Germinal center (tissue), 1 donor: ENCODE data around the gene RABEPK.
"Not testable (repeated sequence)": the region's sequence is repeated elsewhere in the genome, so short reads cannot be mapped to it uniquely, and the experiment has no call there.

Experiments
- DNase-seq: peaks from one replicate; pipeline ENCODE4 v3.0.0; 2012; ENCODE audit warnings: mixed read lengths, low spot score

The RABEPK gene

GRCh38 chr9:125200216-125201047 is at the start of gene RABEPK:
RABEPK (plus strand) TSS chr9:125200542; CDS start chr9:125203014, 2,472 bp downstream.
- DNase-seq: peak; percentile 94

GRCh38 chr9:125151730-125152129 is 48.6 kb upstream of the RABEPK start:
- DNase-seq: no peak

- no peak for DNase-seq
These were observed 46.5 kb upstream of the RABEPK start for GRCh38 chr9:125153712-125154367.

- DNase-seq: no peak
These were observed 43.8 kb upstream of the RABEPK start for GRCh38 chr9:125156551-125156950.

- DNase-seq: no peak
These were observed 39.6 kb upstream of the RABEPK start for GRCh38 chr9:125160750-125161149.

GRCh38 chr9:125161284-125161918 is 38.9 kb upstream of the RABEPK start:
- no peak for DNase-seq

GRCh38 chr9:125162891-125163290 is 37.5 kb upstream of the RABEPK start:
- not testable (repeated sequence) for DNase-seq

GRCh38 chr9:125166762-125167161 is 33.6 kb upstream of the RABEPK start:
- DNase-seq: no peak

- DNase-seq: no peak
These were observed 30.4 kb upstream of the RABEPK start for GRCh38 chr9:125169895-125170294.

- no peak for DNase-seq
These were observed 28.1 kb upstream of the RABEPK start for GRCh38 chr9:125172031-125172755.

GRCh38 chr9:125176636-125177035 is 23.7 kb upstream of the RABEPK start:
- no peak for DNase-seq

GRCh38 chr9:125177888-125178287 is 22.5 kb upstream of the RABEPK start:
- DNase-seq: no peak

GRCh38 chr9:125179776-125180175 is 20.6 kb upstream of the RABEPK start:
- DNase-seq: not testable (repeated sequence)

- DNase-seq: no peak
These were observed 19.5 kb upstream of the RABEPK start for GRCh38 chr9:125180876-125181275.

GRCh38 chr9:125181756-125182155 is 18.6 kb upstream of the RABEPK start:
- not testable (repeated sequence) for DNase-seq

GRCh38 chr9:125183054-125183453 is 17.3 kb upstream of the RABEPK start:
- no peak for DNase-seq

- no peak for DNase-seq
These were observed 16.8 kb upstream of the RABEPK start for GRCh38 chr9:125183561-125183960.

- DNase-seq: peak; percentile 38
These were observed 11.4 kb upstream of the RABEPK start for GRCh38 chr9:125189011-125189360.

GRCh38 chr9:125189361-125190289 is 10.7 kb upstream of the RABEPK start, which contains the start of gene PPP6C:
PPP6C (minus strand) TSS chr9:125189803; CDS start chr9:125189718, 85 bp downstream.
- DNase-seq: peak; percentile 97

GRCh38 chr9:125190361-125190801 is 10.0 kb upstream of the RABEPK start:
- DNase-seq: no peak

GRCh38 chr9:125194466-125194865 is 5.9 kb upstream of the RABEPK start:
- DNase-seq: not testable (repeated sequence)
